Heart left ventricle (tissue), 13 donors: ENCODE measurements around the gene FBXO41.

Experiments
- CTCF ChIP-seq, 12 donors: fragments of 200-600 bp; sonication (generic) in 4 of 12; IDR thresholded peaks; one replicate each; pipeline versions ENCODE4 v1.5.0 to v1.8.0; 2018 to 2022; ENCODE audit warnings: antibody characterized with exemption in 12 of 12, mild to moderate bottlenecking in 5 of 12
- POLR2A ChIP-seq, 2 donors: fragments of 450-650 bp; IDR thresholded peaks; one replicate each; pipeline ENCODE4 v1.6.1; 2017; ENCODE audit warnings: antibody characterized with exemption in 2 of 2, mild to moderate bottlenecking in 2 of 2, moderate library complexity in 2 of 2
- donor health status: ischemic (EF 13 %, LVEDD 7.1; RV severe dilation, severe dysfunction).
- donor health status: DM: no; HTN: yes; CAD: no.
- donor health status: DM: no; HTN: no; CAD: no.
- donor health status: ischemic (EF 25% LVEDD 6.9; RV normal size, moderate dysfunction).
- donor health status: ischemic (EF 25% LVEDD 5.7; RV mildly dilated, moderate dysfunction).
- donor health status: ischemic (EF 35%, LVEDD 5.7; RV mildly dilated, moderate dysfunction).
- donor health status: nonischemic (EF 11% LVEDD 7.7; RV severe dilation, severe dysfunction).
- donor health status: DM: yes; HTN: yes; CAD: no.
- donor health status: PGD.
- donor health status: ischemic (EF 29% LVEDD 5.4; RV normal size, mild dysfunction).
- donor health status: nonischemic (EF 23%, LVEDD 6.1; RV moderate dilation, normal function).

GRCh38 chr2:73258186-73258912 is 25.9 kb downstream of the FBXO41 start:
- no peak for TF ChIP-seq CTCF (IDR thresholded peaks at IDR 0.05)
- no peak for TF ChIP-seq POLR2A (IDR thresholded peaks at IDR 0.05)
